ENCODE data around the gene TBC1D7. TPM values are rescaled to one million over a fixed set of nuclear protein-coding genes. Genes with fewer than 3 reads are reported as not detected.

Gene TBC1D7
- total RNA-seq, 1 donor from 2014 or later, result 35.4 TPM

GRCh38 chr6:13289789-13290318 lies 38.5 kb downstream of the TBC1D7 start:
- peaks cover 54% of the 10 kb centered on the region for H3K36me3 Mint-ChIP-seq (ENCODE audit: low read depth)
- no peak for TF ChIP-seq CTCF (conservative IDR thresholded peaks at IDR 0.05)
- H3K4me1 Mint-ChIP-seq, result peaks cover 8% of the 10 kb centered on the region
- H3K9me3 Mint-ChIP-seq, result no peaks in the 10 kb centered on the region
- H3K27ac Mint-ChIP-seq (ENCODE audit: unreplicated experiment), result peak overlapping the region; percentile 39
- H3K4me3 Mint-ChIP-seq, result no peak overlapping the region
- no peak for DNase-seq (ENCODE audit: low read depth, low spot score)
- no peaks in the 10 kb centered on the region for H3K27me3 Mint-ChIP-seq (ENCODE audit: low read depth)

GRCh38 chr6:13288969-13289391 lies 39.4 kb downstream of the TBC1D7 start:
- H3K4me3 Mint-ChIP-seq, result no peak overlapping the region
- no peaks in the 10 kb centered on the region for H3K27me3 Mint-ChIP-seq (ENCODE audit: low read depth)
- peaks cover 49% of the 10 kb centered on the region for H3K36me3 Mint-ChIP-seq (ENCODE audit: low read depth)
- TF ChIP-seq CTCF (conservative IDR thresholded peaks at IDR 0.05), result no peak
- H3K4me1 Mint-ChIP-seq, result peaks cover 11% of the 10 kb centered on the region
- H3K9me3 Mint-ChIP-seq, result no peaks in the 10 kb centered on the region
- H3K27ac Mint-ChIP-seq (ENCODE audit: unreplicated experiment), result no peak overlapping the region
- DNase-seq (ENCODE audit: low read depth, low spot score), result no peak

GRCh38 chr6:13288481-13288880 lies 39.9 kb downstream of the TBC1D7 start:
- Mint-ChIP-seq H3K27me3 (ENCODE audit: low read depth) (no peaks in the 10 kb centered on the region), H3K9me3 (no peaks in the 10 kb centered on the region), H3K36me3 (ENCODE audit: low read depth) (peaks cover 49% of the 10 kb centered on the region), H3K4me1 (peaks cover 11% of the 10 kb centered on the region), H3K4me3 (no peak overlapping the region), H3K27ac (ENCODE audit: unreplicated experiment) (no peak overlapping the region)
- DNase-seq (ENCODE audit: low read depth, low spot score), result no peak
- no peak for TF ChIP-seq CTCF (conservative IDR thresholded peaks at IDR 0.05)

GRCh38 chr6:13287104-13287503 lies 41.2 kb downstream of the TBC1D7 start:
- DNase-seq (ENCODE audit: low read depth, low spot score), result no peak
- TF ChIP-seq CTCF (conservative IDR thresholded peaks at IDR 0.05), result no peak
- H3K36me3 Mint-ChIP-seq (ENCODE audit: low read depth), result peaks cover 45% of the 10 kb centered on the region
- no peaks in the 10 kb centered on the region for H3K9me3 Mint-ChIP-seq
- peaks cover 15% of the 10 kb centered on the region for H3K4me1 Mint-ChIP-seq
- H3K4me3 Mint-ChIP-seq, result no peak overlapping the region
- H3K27ac Mint-ChIP-seq (ENCODE audit: unreplicated experiment), result no peak overlapping the region
- H3K27me3 Mint-ChIP-seq (ENCODE audit: low read depth), result no peaks in the 10 kb centered on the region

- no peak for TF ChIP-seq CTCF (conservative IDR thresholded peaks at IDR 0.05)
- no peak overlapping the region for H3K4me3 Mint-ChIP-seq
- H3K36me3 Mint-ChIP-seq (ENCODE audit: low read depth), result peaks cover 45% of the 10 kb centered on the region
- H3K27me3 Mint-ChIP-seq (ENCODE audit: low read depth), result no peaks in the 10 kb centered on the region
- H3K4me1 Mint-ChIP-seq, result peaks cover 15% of the 10 kb centered on the region
- DNase-seq (ENCODE audit: low read depth, low spot score), result no peak
- H3K27ac Mint-ChIP-seq (ENCODE audit: unreplicated experiment), result no peak overlapping the region
- no peaks in the 10 kb centered on the region for H3K9me3 Mint-ChIP-seq
Measured at GRCh38 chr6:13286181-13286580, 42.2 kb downstream of the TBC1D7 start.

All from neural crest cell (in vitro differentiated cells).